Activated CD8-positive, alpha-beta T cell treated with anti-CD3 and anti-CD28 coated beads, Interleukin-2, amount 10 ng/mL, durations not matched to agents 7 days and 5 days (primary cell): Measurements from ENCODE around the gene RC3H2. TPM values are rescaled to one million over a fixed set of nuclear protein-coding genes. Genes with fewer than 3 reads are reported as not detected.
A peak's percentile ranks its signal among the peaks of the same experiment; 100 is the strongest.

Source experiments
- ATAC-seq: fragments of 150-1000 bp; cut with Tn5 transposase; one replicate; pipeline ENCODE4 v1.10.0; 2021; ENCODE audit warnings: moderate library complexity
- CTCF ChIA-PET: fragments of 350-600 bp; sonication (Branson Sonifier 250); formaldehyde crosslinking; loops from one replicate; lab custom pipeline; 2021; ENCODE audit warnings: antibody characterized with exemption; lab: Charles Lee
- POLR2A ChIA-PET: fragments of 350-600 bp; sonication (Branson Sonifier 250); formaldehyde crosslinking; loops from one replicate; lab custom pipeline; 2021; ENCODE audit warnings: antibody characterized with exemption; lab: Charles Lee
- DNase-seq: peaks from one replicate; pipeline ENCODE4 v3.0.0-alpha.2; 2020
- H3K27ac Mint-ChIP-seq: one replicate; pipeline ENCODE4 v1.8.0; 2021; ENCODE audit warnings: mild to moderate bottlenecking, mixed read lengths
- H3K27me3 Mint-ChIP-seq: one replicate; pipeline ENCODE4 v1.8.0; 2021; ENCODE audit warnings: low read depth, mixed read lengths
- H3K36me3 Mint-ChIP-seq: one replicate; pipeline ENCODE4 v1.8.0; 2021; ENCODE audit warnings: low read depth, mixed read lengths
- H3K4me1 Mint-ChIP-seq: one replicate; pipeline ENCODE4 v1.8.0; 2021; ENCODE audit warnings: low read depth, mixed read lengths
- H3K4me3 Mint-ChIP-seq: one replicate; pipeline ENCODE4 v1.8.0; 2021; ENCODE audit warnings: mild to moderate bottlenecking, mixed read lengths
- H3K9me3 Mint-ChIP-seq: one replicate; pipeline ENCODE4 v1.8.0; 2022; ENCODE audit warnings: mixed read lengths; ENCODE audit not compliant: insufficient read depth
- total RNA-seq, 2 experiments: library from RNA; stranded (reverse); gene quantifications; one replicate each; pipeline ENCODE4 v1.2.3, GENCODE V29; 2021

The RC3H2 gene
- total RNA-seq, 2 experiments from 2014 or later, result 40.3 to 43.6 TPM

DNA sequence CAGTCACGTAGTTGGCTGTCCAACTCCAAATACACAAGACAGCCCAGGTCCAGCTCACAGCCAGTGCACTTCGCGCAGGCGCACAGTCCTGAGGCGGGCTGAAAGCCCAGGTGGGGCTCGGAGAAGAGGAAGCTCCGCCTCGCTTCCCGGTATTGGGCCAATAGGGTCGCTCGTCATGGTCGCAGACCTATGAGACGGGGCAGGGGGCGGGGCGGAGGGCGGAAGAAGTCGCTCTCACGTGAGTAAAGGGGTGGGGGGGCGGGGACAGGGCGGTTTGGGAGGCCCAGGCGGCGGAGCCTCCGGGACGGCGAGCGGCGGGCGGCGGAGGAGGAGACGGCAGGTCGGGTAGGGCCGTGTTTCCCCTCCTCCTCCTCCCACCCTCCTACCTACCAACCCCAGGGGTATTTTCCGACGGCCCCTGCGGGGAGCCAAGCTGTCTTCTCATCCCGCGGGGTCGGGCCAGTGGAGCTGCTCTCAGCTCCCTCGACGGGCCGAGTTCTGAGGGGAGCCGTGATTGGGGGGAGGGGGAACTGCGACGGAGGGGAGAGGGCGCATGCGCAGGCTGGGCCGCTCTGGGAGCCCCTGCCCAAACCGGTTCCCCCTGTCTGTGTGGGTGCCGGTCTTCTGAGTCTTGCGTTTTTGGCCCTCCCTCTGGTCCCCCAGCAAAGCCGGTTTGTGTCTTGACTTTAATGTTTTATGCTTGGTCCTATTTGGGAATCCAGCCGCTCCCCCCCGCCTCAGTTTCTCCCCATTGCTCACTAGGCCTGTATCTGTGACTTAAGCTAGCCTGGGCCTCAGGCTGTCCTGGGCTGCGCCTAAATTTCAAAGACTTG lies 35.8 kb upstream of the RC3H2 start, which contains the start of gene RABGAP1:
TSS of gene RABGAP1 (plus strand) at position 272 of the 833 bp plus-strand sequence. CDS start 16,040 bp downstream, outside the sequence.
- H3K4me3 Mint-ChIP-seq, result peak within 1 kb of the TSS; percentile 91
- ATAC-seq (peak; percentile 99), DNase-seq (peak; percentile 99)
- peak within 1 kb of the TSS; percentile 86 for H3K27ac Mint-ChIP-seq
- no peaks in the 10 kb centered on the region for H3K27me3 Mint-ChIP-seq
- H3K9me3 Mint-ChIP-seq, result no peaks in the 10 kb centered on the region
- POLR2A ChIA-PET, result interaction anchor here (0.6 to 4.6 kb wide), 14 partner anchors 10 to 880 kb away, joined by 3 to 46 read pairs (median 4); partner anchors contain the start of genes PDCL, RC3H2, ZBTB26 and ZBTB6
- peaks cover 23% of the 10 kb centered on the region for H3K36me3 Mint-ChIP-seq
- CTCF ChIA-PET, result interaction anchor here (0.7 to 3.5 kb wide), 6 partner anchors 9 to 477 kb away, joined by 3 to 14 read pairs (median 3); partner anchors contain the start of genes RC3H2 and ZBTB26
- H3K4me1 Mint-ChIP-seq, result peaks cover 36% of the 10 kb centered on the region

DNA sequence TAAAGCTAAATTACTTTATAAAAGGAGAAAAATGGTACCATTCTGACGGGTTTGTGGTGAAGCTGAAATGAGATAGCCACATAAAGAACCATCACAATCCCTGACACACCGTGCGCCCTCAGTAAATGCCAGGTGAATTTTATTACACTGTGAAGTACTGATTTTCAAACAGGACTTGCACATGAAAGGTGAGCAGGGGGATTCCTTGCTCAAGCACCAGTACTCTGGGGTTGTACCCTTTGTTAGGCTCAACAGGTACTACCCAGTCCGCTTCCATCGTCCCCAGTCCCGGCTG lies 35.2 kb upstream of the RC3H2 start:
- Mint-ChIP-seq H3K27ac (peak overlapping the region; percentile 78), H3K27me3 (no peaks in the 10 kb centered on the region), H3K36me3 (peaks cover 23% of the 10 kb centered on the region), H3K9me3 (no peaks in the 10 kb centered on the region), H3K4me3 (peak overlapping the region; percentile 91), H3K4me1 (peaks cover 30% of the 10 kb centered on the region)
- ATAC-seq (no peak), DNase-seq (no peak)
- ChIA-PET CTCF (interaction anchor here (0.6 to 3.5 kb wide), 6 partner anchors 8 to 476 kb away, joined by 3 to 14 read pairs (median 3); partner anchors contain the start of genes RC3H2 and ZBTB26), POLR2A (interaction anchor here (0.6 to 4.6 kb wide), 11 partner anchors 10 to 879 kb away, joined by 3 to 46 read pairs (median 4); partner anchors contain the start of genes PDCL, RC3H2, ZBTB26 and ZBTB6)

DNA sequence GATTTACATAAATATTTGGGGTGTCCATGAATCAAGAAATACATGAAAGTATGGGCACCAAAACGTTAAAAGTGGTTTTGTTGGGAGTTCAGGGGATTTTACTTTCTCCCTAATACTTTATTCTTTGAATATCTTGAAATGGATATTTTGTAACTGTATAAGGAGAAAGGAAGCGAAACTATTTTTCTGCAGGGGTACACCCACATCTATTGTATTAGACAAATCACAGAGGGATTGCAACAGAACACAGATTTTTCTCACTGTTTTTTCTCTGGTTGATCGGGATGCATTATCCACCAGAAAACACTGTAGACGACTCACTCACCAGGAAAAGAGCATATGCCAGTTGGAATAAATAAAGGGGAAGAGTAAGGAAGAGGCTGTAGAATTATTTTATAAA lies 34.4 kb upstream of the RC3H2 start:
- H3K4me3 Mint-ChIP-seq, result no peak overlapping the region
- POLR2A ChIA-PET, result interaction anchor here (0.6 to 4.6 kb wide), 5 partner anchors 9 to 57 kb away, joined by 3 to 46 read pairs (median 12); partner anchors contain the start of genes RC3H2, ZBTB26 and ZBTB6
- H3K4me1 Mint-ChIP-seq, result peaks cover 26% of the 10 kb centered on the region
- H3K36me3 Mint-ChIP-seq, result peaks cover 23% of the 10 kb centered on the region
- H3K9me3 Mint-ChIP-seq, result no peaks in the 10 kb centered on the region
- DNase-seq (no peak), ATAC-seq (no peak)
- H3K27ac Mint-ChIP-seq, result no peak overlapping the region
- CTCF ChIA-PET, result interaction anchor here (0.6 kb wide), 1 partner anchor 82 kb away, joined by 3 read pairs; no protein-coding TSS in a partner anchor
- H3K27me3 Mint-ChIP-seq, result no peaks in the 10 kb centered on the region

- POLR2A ChIA-PET, result no interaction called here
- CTCF ChIA-PET, result no interaction called here
These were observed 31.7 kb upstream of the RC3H2 start for GRCh38 chr9:122936883-122937282.

GRCh38 chr9:122936464-122936863 lies 31.3 kb upstream of the RC3H2 start:
- Mint-ChIP-seq H3K27me3 (no peaks in the 10 kb centered on the region), H3K27ac (no peak overlapping the region), H3K4me1 (peaks cover 22% of the 10 kb centered on the region), H3K36me3 (peaks cover 29% of the 10 kb centered on the region), H3K4me3 (no peak overlapping the region), H3K9me3 (no peaks in the 10 kb centered on the region)
- no peak for ATAC-seq
- ChIA-PET CTCF (no interaction called here), POLR2A (no interaction called here)
- DNase-seq, result no peak

More at GRCh38 chr9:122936883-122937282, 31.7 kb upstream of the RC3H2 start:
- no peak for ATAC-seq
- peaks cover 27% of the 10 kb centered on the region for H3K4me1 Mint-ChIP-seq
- no peak overlapping the region for H3K27ac Mint-ChIP-seq
- peaks cover 28% of the 10 kb centered on the region for H3K36me3 Mint-ChIP-seq
- H3K9me3 Mint-ChIP-seq, result no peaks in the 10 kb centered on the region
- DNase-seq, result no peak
- no peak overlapping the region for H3K4me3 Mint-ChIP-seq
- H3K27me3 Mint-ChIP-seq, result no peaks in the 10 kb centered on the region

- POLR2A ChIA-PET, result interaction anchor here (0.8 to 4.8 kb wide), 4 partner anchors 9 to 96 kb away, joined by 3 to 46 read pairs (median 29); partner anchors contain the start of genes RABGAP1, RC3H2 and ZBTB6
- Mint-ChIP-seq H3K9me3 (no peaks in the 10 kb centered on the region), H3K27me3 (no peaks in the 10 kb centered on the region), H3K27ac (peak within 1 kb of the TSS; percentile 90), H3K4me1 (peaks cover 12% of the 10 kb centered on the region), H3K4me3 (no peak within 1 kb of the TSS), H3K36me3 (peaks cover 15% of the 10 kb centered on the region)
- CTCF ChIA-PET, result interaction anchor here (0.8 to 3.1 kb wide), 10 partner anchors 8 to 96 kb away, joined by 3 to 14 read pairs (median 5); partner anchors contain the start of genes RABGAP1 and ZBTB6
- peak; percentile 91 for DNase-seq
- ATAC-seq, result peak; percentile 98
These were observed 26.3 kb upstream of the RC3H2 start, which contains the start of gene ZBTB26 for GRCh38 chr9:122931226-122932121. Gene ZBTB26, minus strand, starts transcription at chr9:122931512. Its CDS starts 11,578 bp downstream, at chr9:122919934.

DNA sequence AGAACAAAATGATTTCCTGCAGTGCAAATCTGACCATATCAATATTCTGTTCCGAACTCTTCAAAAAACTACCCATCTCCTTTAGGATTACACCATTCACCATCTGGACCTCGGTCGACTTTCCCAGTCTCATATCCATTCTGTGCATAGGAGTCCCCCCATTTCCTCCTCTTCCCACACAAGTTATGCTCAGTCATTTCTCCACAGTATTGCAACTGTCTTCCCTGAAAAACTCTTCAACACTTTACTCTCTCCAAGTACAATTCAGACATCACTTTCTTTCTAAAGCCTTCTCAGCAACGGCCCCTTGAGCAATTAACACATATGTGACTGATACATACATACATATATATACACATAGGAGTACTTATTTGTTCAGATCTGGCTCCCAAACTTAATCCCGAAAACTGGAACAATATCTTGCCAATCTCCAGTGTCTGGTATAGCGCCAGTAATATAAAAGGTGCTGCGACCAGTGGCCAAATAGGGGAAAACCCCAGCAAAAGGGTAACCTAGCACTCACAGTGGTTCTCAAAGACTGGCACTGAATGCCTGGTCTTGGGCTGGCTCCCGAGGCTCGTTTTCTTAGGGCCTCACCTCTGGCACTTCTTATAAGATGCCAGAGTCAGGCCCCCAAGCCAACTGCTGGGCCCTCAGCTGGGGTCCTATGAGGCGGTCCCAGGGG lies 25.5 kb upstream of the RC3H2 start:
- DNase-seq (no peak), ATAC-seq (no peak)
- H3K4me3 Mint-ChIP-seq, result no peak overlapping the region
- H3K4me1 Mint-ChIP-seq, result peaks cover 12% of the 10 kb centered on the region
- peaks cover 9% of the 10 kb centered on the region for H3K36me3 Mint-ChIP-seq
- no peak overlapping the region for H3K27ac Mint-ChIP-seq
- ChIA-PET CTCF (interaction anchor here (0.9 to 3.1 kb wide), 5 partner anchors 7 to 18 kb away, joined by 3 to 14 read pairs (median 6); partner anchors contain the start of genes RABGAP1 and ZBTB6), POLR2A (interaction anchor here (1.6 to 4.8 kb wide), 3 partner anchors 10 to 27 kb away, joined by 22 to 46 read pairs (median 36); partner anchors contain the start of genes RABGAP1, RC3H2 and ZBTB6)
- H3K27me3 Mint-ChIP-seq, result no peaks in the 10 kb centered on the region
- H3K9me3 Mint-ChIP-seq, result no peaks in the 10 kb centered on the region

- Mint-ChIP-seq H3K36me3 (peaks cover 7% of the 10 kb centered on the region), H3K4me3 (no peak overlapping the region), H3K27ac (no peak overlapping the region), H3K27me3 (no peaks in the 10 kb centered on the region), H3K9me3 (no peaks in the 10 kb centered on the region), H3K4me1 (peaks cover 9% of the 10 kb centered on the region)
- no peak for ATAC-seq
- ChIA-PET POLR2A (interaction anchor here (0.8 to 4.8 kb wide), 3 partner anchors 11 to 25 kb away, joined by 4 to 46 read pairs (median 36); partner anchors contain the start of genes RABGAP1, RC3H2 and ZBTB6), CTCF (interaction anchor here (0.7 to 1.4 kb wide), 6 partner anchors 13 to 242 kb away, joined by 3 to 6 read pairs (median 4); partner anchors contain the start of gene ZBTB6)
- no peak for DNase-seq
These were observed 24.7 kb upstream of the RC3H2 start for GRCh38 chr9:122929796-122930354.

DNA sequence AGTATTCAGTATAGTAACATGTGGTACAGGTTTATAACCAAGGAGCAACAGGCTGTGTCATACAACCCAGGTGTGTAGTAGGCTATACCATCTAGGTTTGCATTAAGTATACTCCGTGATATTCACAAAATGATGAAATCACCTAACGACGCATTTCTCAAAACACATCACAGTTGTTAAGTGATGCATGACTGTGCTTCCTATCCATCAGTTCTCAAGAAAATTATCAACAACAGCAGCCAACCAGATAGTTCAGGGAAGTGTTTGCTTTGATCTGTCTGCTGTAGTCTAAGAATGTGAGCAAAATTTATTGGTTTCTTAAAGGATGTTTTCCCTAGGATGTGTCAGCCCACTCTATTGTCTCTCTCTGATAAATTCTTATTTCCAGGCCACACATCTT lies 18.8 kb upstream of the RC3H2 start:
- Mint-ChIP-seq H3K27me3 (no peaks in the 10 kb centered on the region), H3K4me3 (no peak overlapping the region), H3K27ac (no peak overlapping the region), H3K36me3 (peaks cover 15% of the 10 kb centered on the region), H3K4me1 (no peaks in the 10 kb centered on the region), H3K9me3 (no peaks in the 10 kb centered on the region)
- ChIA-PET POLR2A (no interaction called here), CTCF (interaction anchor here (0.9 kb wide), 2 partner anchors 8 to 11 kb away, joined by 3 to 5 read pairs; partner anchors contain the start of genes ZBTB26 and ZBTB6)
- ATAC-seq (no peak), DNase-seq (no peak)

- Mint-ChIP-seq H3K4me1 (no peaks in the 10 kb centered on the region), H3K4me3 (no peak overlapping the region), H3K9me3 (no peaks in the 10 kb centered on the region), H3K27ac (no peak overlapping the region), H3K27me3 (no peaks in the 10 kb centered on the region), H3K36me3 (peaks cover 18% of the 10 kb centered on the region)
- CTCF ChIA-PET, result no interaction called here
- no peak for ATAC-seq
- DNase-seq, result no peak
- POLR2A ChIA-PET, result no interaction called here
These were observed 17.6 kb upstream of the RC3H2 start for GRCh38 chr9:122922713-122923112.
